ENCODE results near the gene MAP3K20.
"Not testable (repeated sequence)": the region's sequence is repeated elsewhere in the genome, so short reads cannot be mapped to it uniquely, and the experiment has no call there.

Gene MAP3K20

DNA sequence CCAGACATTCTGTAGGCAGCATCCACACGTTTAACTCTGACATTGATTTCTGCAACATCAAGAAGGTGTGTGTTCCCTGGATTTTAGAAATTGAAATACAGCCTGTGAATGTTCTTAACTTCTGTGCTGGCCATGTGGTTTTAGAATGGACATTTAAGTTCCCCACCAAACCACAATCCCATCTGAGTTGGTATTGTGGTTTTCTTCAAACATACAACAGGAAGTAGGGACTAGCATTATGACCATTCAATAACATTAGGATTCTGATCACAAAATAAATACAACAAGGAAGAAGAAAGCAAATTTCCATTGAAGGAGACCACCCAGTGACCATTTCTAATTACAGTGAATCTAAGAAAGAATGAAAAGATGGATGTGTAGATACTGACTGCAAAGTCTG is 51.2 kb downstream of the MAP3K20 start:
- DNase-seq (ENCODE audit: low read depth): peak; percentile 67

DNA sequence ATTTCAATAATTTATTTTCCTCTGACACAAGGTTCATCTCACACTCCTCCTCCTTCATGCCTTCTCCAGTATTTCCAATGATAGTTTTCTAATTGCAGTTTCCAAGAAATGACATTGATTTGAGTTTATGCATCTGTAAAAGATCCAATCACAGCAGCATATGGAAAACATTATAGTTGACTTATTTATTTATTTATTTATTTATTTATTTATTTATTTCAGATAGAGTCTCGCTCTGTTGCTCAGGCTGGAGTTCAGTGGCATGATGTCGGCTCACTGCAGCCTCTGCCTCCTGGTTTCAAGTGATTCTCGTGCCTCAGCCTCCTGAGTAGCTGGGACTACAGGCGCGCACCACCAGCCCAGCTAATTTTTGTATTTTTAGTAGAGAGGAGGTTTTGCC is 52.5 kb downstream of the MAP3K20 start:
- DNase-seq (ENCODE audit: low read depth): not testable (repeated sequence)

DNA sequence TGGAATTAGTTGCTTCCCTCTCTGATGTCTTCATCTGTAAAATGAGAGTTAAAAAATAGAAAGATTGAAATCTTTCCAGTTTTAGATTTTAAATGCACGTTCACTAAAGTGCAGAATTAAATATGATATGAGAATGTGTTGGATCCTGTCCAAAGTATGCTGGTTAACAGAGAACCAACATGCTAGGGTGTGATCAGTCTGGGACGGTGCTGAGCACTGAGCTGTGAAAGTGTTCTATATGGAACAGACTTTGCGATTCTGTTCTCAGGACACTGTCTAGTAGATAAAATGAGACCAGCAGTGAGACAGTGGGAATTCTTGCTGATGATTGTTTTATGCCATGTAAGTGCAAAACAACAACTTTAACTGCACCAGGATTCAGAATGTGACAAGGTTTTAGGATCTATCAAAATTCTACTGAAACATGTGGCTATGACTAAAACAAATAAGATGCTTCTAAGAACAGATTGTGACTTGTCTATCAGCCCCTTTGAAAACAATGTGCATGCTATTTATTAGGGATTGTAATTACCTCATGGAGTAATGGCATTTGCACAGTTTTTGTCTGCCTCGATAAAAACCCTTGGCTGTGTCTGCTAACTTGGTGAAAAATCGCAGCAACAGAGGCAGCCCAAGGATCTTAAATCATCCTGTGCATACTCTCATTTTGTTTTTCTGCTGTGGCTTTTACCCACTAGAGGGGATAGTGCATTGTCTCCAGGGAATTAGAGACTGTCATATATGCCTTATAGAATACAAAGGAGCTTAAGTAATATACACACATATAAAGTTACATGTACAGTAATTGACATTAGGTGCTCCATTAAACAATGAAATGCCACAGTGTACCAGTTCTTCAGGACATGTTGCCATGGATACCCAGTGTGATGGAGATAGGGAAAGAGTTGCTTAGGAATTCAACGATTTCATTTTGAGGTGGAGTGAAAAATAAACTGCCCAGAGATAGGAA is 55.1 kb downstream of the MAP3K20 start:
- no peak for DNase-seq (ENCODE audit: low read depth)

DNA sequence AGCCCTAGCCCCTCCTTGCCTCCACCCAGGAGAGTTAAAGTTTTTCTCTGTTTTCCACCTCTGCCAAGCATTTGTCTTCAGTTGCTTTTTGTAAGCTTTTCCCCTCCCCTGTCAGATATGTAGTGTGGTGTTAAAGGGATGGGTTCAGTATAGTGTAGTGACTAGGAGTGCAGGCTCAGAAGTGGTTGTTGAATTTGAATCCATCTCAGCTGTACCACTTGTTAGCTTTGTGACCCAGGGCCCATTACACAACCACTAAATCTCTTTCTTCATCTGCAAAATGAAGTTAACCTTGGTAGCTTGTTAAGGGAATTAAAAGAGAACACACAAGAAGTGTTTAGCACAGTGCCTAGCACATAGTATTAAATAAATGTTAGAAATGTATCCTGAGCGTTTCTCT is 56.9 kb downstream of the MAP3K20 start:
- DNase-seq (ENCODE audit: low read depth): no peak

DNA sequence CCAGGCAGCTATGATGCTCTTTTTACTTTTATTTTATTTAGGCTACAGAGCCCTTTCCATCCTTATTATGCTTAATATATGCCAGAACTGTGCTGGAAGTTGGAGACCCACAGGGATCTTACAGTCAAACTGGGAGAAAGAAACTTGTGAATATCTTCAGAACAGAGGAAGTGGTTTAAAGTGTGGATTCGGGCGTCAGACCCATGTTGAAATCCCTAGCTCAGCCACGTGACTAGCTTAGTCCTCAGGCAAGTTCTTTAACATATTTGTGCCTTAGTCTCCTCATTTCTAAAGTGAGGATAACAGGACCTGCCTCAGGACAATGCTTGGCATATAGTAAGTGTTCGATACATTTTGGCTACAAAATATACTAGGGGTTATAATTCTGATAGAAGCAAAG is 59.1 kb downstream of the MAP3K20 start:
- DNase-seq (ENCODE audit: low read depth): peak; percentile 30

DNA sequence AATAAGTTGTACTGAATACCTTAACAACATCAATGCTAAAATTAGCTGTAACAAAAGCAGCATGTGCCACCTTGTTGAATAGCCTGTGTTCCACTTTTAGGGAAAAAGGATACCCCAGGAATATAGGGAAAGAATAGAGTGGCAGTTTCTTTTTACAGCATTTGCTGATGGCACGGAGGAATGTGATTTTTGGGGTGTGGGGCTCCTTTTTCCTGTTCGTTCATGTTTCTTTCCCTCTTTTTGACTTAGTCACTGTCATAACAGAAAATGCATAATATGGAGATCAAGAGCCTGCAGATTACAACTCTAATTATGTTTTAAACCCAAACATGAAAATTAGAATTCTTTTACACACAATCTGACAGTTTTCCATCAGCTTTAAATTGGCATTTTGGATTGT is 60.4 kb downstream of the MAP3K20 start:
- no peak for DNase-seq (ENCODE audit: low read depth)

DNA sequence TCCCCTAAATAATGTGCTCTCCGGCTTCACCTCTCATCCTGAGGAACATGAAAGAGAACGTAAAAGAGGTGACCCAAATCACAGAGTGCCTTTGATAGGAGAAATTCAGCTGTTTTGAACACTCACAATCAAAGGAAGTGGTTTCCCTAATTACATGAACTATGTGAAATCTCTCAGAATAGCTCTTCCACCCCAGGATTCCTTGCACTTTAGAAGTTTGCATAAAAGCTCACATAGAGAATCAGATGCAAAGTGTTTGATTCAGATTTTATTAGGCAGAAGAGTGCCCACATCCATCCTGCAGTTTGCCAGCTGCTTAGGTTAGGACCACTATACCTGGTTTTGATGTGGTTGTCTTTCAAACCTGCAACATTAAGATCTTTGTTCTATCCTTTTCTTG is 61.0 kb downstream of the MAP3K20 start:
- DNase-seq (ENCODE audit: low read depth): peak; percentile 55

DNA sequence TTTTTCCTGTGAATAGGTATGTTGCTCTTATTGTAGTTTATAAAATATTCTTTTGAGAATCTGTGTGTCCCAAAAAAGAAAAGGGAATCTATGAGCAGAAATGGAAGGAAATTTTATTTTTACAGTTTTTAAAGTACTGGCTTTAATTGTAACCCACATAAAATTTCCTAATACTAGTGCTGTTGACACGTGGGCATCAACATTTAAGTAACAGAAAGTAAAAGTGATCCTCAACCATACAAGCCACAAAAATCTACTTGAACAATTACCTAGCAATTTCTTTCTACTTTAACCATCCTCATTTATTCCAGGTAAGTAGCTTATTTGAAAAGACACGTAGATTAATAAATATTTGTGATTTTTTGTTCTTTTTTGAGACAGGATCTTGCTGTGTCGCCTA is 62.0 kb downstream of the MAP3K20 start:
- DNase-seq (ENCODE audit: low read depth): no peak

DNA sequence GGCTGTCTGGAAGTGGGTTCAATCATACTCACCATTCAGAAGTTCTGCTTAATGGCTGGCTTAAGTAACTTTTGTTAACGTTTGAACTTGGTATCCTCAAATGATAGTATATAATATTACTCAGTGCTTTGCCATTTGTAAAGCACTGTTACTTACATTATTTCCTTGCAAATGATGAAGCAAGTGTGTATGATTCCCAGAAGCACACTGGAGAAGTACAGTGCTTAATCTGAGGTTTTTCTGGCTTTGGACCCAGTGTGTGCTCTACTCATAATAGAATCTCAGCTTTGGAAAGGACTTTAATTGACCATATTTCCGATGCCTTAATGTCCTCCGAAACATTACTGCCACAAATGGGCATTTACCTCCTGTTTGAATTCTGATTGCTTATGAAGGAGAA is 63.3 kb downstream of the MAP3K20 start:
- no peak for DNase-seq (ENCODE audit: low read depth)

DNA sequence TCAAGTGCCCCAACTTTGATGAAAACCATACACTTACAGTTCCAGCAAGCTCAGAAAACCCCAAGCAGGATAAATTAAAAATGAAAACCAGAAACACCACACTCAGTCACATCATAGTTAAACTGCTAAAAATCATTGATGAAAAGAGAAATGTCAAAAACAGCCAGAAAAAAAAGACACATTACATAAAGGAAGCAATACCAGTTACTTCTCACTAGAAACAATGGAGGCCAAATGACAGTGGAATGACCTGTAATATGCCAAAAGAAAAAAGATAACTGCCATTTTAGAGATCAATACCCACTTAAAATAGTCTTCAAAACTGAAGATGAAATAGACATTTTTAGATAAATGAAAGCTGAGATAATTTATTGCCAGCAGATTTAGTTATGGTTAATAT is 66.0 kb downstream of the MAP3K20 start:
- no peak for DNase-seq (ENCODE audit: low read depth)

DNA sequence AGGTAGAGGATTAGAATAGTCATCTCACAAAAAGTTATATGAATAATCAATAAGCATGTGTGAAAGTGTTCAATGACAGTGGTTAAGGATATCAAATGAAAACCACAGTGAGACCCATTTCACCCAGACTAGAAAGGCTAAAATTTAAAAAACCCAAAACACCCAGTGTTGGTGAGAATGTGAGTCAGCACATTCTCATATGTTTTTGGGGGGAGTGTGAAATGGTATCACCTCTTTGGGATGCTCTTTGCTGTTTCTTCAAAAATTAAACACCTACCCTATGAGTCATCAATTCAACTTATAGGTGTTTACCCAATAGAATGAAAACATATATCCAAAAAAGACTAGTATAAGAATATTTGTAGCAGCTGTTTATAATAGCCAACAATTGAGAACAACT is 69.8 kb downstream of the MAP3K20 start:
- no peak for DNase-seq (ENCODE audit: low read depth)

DNA sequence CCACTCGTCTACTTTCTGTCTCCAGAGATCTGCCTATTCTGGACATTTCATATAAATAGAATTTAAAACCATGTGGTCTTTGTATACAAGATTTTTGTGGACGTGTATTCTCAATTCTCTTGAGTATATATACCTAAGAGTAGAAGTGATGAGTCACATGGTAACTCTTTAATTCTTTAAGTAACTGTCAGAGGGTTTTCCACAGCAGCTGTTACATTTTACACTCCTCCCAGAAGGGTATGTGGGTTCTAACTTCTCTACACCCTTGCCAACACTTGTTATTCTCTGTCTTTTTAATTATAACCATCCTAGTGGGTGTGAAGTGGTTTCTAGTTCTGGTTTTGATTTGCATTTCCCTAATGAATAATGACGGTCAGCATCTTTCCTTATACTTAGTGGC is 70.9 kb downstream of the MAP3K20 start:
- no peak for DNase-seq (ENCODE audit: low read depth)

DNA sequence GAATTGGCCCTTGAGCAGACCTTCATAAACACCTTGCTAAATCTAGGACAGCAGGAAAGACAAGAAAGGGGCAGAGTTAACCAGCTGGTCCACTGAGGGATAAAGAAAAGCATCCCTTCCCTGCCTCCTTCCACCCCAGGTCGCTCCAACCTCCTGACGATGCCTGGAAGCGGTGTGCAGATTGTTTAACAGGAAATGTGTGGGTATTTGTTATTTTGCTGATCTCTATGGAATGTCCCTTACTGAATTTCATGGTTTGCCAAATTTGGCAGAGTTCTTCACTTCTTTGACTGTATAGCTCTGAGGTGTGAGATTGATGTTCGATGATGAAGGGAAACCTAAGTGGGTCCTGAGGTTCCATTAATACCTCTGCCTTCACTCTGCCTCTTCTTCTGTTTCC is 72.9 kb downstream of the MAP3K20 start:
- DNase-seq (ENCODE audit: low read depth): peak; percentile 60

DNA sequence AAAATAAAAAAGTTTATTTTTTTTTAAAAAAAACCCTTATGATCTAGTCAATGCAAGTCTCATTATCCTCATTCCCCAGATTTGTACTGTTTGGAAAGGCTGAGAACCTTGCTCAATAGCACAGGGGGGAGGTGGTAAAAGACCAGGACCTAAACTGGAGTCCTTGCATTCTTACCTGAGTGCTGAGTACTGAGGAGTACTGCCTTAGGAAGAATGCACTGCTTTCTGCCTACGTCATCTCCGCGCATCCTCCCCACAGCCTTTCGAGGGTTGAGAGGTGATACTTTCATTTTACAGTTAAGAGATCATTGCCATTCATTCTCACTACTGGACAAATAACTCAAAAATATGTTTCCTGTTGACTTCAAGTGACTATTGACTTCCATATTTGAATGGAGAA is 73.8 kb downstream of the MAP3K20 start:
- no peak for DNase-seq (ENCODE audit: low read depth)

DNA sequence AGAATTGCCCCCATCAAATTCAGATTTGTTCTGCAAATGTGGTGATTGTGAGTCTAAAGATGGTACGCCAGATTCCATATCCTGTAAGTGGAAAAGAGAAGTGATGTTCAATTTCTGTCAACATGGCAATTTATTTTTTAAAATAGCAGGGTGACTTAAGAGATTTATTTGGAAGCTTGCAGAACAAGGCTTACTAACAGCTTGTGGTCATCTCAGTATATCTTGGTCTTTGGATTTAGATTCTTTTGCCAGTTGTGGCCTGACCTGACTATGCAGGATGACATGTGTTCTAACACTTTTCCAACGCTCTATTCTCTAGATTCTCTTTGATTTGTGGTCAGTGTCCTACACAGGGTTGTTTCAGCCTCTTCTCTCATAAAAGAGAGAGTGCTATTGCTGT is 74.4 kb downstream of the MAP3K20 start:
- DNase-seq (ENCODE audit: low read depth): peak; percentile 85

DNA sequence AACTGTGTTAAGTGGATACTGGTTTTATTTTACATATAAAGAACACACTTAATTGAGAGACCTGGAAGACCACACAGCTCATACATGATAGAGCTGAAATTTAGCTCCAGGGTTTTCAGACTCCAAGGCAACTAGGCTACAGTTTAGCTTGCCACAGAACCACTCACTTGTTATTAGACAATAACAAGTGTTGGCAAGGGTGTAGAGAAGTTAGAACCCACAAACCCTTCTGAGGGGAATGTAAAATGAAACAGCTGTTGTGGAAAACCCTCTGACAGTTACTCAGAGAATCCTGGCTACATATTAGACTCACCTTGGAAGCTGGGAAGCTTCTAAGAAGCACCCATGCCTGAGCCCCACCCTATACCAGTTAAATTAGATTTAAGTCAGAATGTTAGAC is 75.3 kb downstream of the MAP3K20 start:
- DNase-seq (ENCODE audit: low read depth): no peak

DNA sequence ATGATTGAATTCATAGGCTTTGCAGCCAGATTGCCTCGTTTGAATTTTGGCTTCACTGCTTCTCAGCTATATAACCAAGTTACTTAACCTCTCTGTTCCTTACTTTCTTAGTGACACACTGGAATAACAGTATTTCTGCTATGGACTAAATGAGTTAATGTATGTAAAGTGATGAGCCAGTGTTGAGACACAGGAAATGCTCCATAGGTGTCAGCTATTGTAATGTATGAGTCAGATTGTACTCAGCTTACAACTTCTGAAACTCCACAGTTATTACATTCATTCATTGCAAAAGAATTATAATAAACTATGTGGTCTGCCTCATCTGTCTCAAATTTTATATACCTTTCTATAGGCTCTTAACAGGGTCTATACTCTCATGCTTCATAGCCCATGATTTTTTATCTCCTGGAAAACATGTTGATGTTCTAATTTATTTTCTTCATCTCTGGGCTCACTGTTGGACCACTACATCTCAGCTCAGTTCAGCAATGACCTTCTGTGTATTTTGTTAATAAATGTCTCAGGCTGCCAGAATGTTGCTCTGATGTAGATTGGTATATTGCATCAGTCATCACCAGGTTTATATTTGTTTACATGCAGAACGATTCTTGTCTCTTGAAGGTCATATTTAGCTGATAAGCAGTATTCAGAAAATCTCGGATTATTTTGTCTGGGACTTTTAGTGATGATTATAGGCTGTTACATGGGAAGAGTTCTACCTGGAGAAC is 76.2 kb downstream of the MAP3K20 start:
- peak; percentile 78 for DNase-seq (ENCODE audit: low read depth)

DNA sequence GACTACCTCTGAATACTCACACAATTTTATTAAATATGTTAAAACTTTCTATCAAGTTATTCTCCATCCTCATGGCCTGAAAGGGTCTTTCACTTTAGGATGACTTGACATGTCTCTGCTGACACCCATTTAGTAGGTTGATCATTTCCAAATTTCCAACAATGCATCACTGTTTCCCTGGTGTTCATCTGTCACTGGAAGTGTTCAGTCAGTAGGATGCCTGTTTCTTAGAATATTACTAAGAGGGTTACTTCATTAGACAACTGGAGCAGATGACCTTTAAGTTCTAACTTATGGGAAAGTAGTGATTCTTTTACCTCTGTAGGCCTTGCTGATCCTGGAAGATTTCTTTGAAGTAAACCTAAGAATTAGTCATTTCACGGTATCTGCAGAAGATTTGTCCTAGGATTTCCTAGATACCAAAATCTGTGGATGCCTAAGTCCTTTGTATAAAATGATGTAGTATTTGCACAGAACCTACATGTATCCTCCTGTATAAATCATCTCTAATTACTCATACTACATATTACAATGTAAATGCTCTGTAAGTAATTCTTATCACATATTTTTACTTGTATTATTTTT is 77.7 kb downstream of the MAP3K20 start:
- no peak for DNase-seq (ENCODE audit: low read depth)

DNA sequence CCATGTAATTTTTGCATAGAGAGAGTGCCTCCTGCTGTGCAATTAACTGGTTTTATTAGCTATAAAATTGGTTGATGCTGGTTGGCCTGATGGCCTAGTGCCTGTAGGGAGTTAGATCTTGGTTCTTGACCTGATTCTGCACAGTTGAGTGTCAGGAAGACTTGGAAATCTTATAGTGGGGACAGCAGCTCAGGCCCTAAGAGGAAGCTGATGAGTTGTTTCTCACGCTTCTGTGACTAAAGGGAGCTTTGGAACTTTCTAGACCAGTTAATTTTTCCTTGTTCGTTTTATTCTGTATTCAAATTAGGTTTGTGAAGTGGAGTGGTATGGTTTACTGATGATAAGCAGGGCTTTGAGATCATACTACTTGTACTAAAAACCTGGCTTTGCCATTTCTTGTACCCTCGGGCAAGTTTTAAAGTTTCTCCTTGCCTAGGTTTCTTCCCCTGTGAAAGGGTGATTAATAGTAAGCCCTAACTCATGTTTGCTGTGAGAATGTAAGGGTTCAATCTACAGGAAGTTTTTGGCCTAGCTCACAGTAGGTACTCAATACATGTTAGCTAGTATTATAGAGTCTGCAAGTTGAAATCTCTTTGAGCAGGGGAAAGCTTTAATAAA is 82.1 kb downstream of the MAP3K20 start:
- no peak for DNase-seq (ENCODE audit: low read depth)

DNA sequence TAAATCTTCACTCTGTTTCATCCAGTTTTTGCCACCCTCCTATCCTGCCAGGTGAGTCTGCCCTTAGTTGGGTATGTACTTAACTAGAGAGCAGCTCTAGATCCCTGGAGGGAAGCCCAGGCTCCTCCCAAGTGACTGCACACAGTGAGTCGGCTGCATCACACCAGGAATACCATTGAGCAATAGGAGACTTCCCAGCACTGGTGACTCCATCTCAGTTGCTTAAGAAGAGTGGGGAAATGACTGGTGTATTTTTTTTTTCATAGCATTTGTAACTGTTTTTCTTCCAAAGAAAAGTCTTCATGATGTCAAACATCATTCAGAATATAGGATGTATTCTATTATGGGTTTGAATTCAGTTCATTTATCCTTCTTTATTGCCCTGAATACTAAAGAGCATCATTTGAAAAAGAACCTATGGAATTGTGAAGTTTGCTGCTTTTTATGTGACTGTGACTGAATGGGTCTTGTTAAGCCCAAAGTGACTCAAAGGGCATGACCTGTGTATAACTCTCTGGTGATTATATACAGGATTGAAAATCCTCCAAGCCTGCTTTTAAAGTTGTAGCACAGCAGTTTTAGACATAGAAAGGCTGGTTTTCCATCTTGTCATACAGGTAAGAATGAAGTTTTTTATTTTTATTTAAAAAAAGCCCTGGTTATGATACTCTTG is 84.3 kb downstream of the MAP3K20 start:
- peak; percentile 98 for DNase-seq (ENCODE audit: low read depth)

DNA sequence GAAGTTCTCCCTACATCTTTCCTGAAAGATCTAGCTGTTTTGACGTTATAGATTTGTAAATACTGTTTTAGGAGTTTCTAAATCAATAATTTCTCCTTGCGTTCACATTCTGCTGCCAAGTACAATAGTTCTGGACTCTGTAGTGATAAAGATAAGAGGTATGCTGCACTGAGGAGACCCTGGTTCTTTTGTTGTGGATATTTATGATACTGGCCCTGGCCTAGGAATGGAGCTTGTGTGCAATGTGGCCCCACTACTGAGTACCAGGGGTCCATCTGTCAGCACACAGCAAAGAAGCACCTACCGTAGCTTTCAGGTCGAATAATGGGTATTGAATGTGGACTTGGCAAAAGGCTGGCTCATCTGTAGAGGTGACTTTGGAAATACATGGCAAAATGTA is 85.0 kb downstream of the MAP3K20 start:
- DNase-seq (ENCODE audit: low read depth): no peak

DNA sequence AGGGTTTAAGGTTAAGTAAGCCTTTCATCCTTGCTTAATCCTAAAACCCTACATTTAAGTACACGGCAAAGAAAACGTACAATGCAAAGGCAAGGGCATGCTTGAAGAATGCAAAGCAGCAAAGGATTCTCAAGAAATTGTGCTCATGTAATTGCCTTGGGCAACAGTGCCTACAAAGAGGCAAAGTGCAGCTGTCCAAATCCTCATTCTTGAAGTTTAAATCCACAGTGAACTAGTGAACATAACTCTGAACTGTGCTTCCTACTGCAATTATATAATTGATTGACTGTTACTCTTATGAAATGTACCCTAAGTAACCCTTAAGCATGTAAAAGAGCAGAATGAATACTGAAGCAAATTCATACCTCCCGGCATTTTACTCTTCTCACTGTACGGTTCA is 85.4 kb downstream of the MAP3K20 start:
- peak; percentile 45 for DNase-seq (ENCODE audit: low read depth)

Data from EH (cell line).